Activated T-cell treated with anti-CD3 and anti-CD28 coated beads, Interleukin-2, amount 50 U/mL, for 24 hours (primary cell): ENCODE results near the gene GLDC.

Experiments used
- DNase-seq: peaks from one replicate; pipeline ENCODE4 v3.0.0-alpha.2; 2020
- H3K27ac Mint-ChIP-seq: 2 replicates; pipeline ENCODE4 v1.8.0; 2020; ENCODE audit warnings: mild to moderate bottlenecking, mixed read lengths
- H3K27me3 Mint-ChIP-seq: 2 replicates; pipeline ENCODE4 v1.8.0; 2020; ENCODE audit warnings: mixed read lengths
- H3K36me3 Mint-ChIP-seq: 2 replicates; pipeline ENCODE4 v1.8.0; 2020; ENCODE audit warnings: low read depth, mixed read lengths
- H3K4me1 Mint-ChIP-seq: 2 replicates; pipeline ENCODE4 v1.8.0; 2020; ENCODE audit warnings: low read depth, mixed read lengths
- H3K4me3 Mint-ChIP-seq: 2 replicates; pipeline ENCODE4 v1.8.0; 2020; ENCODE audit warnings: mild to moderate bottlenecking, moderate library complexity, mixed read lengths
- H3K9me3 Mint-ChIP-seq: 2 replicates; pipeline ENCODE4 v1.8.0; 2020; ENCODE audit warnings: mixed read lengths

Gene GLDC

GRCh38 chr9:6502399-6502798 is 143.1 kb downstream of the GLDC start:
- Mint-ChIP-seq H3K36me3 (peaks cover 89% of the 10 kb centered on the region), H3K27me3 (no peaks in the 10 kb centered on the region), H3K4me3 (no peak overlapping the region), H3K27ac (peak overlapping the region; percentile 32), H3K4me1 (peaks cover 10% of the 10 kb centered on the region), H3K9me3 (no peaks in the 10 kb centered on the region)
- no peak for DNase-seq

- H3K27ac Mint-ChIP-seq: peak overlapping the region; percentile 44
- no peaks in the 10 kb centered on the region for H3K27me3 Mint-ChIP-seq
- H3K9me3 Mint-ChIP-seq: no peaks in the 10 kb centered on the region
- H3K4me1 Mint-ChIP-seq: peaks cover 10% of the 10 kb centered on the region
- H3K36me3 Mint-ChIP-seq: peaks cover 89% of the 10 kb centered on the region
- no peak overlapping the region for H3K4me3 Mint-ChIP-seq
- DNase-seq: no peak
These were observed 143.9 kb downstream of the GLDC start for GRCh38 chr9:6501526-6502210.

- Mint-ChIP-seq H3K4me1 (peaks cover 10% of the 10 kb centered on the region), H3K36me3 (peaks cover 84% of the 10 kb centered on the region), H3K4me3 (no peak overlapping the region), H3K9me3 (no peaks in the 10 kb centered on the region), H3K27ac (peak overlapping the region; percentile 64), H3K27me3 (no peaks in the 10 kb centered on the region)
- no peak for DNase-seq
These were observed 146.5 kb downstream of the GLDC start for GRCh38 chr9:6498982-6499381.

- no peak for DNase-seq
- H3K27me3 Mint-ChIP-seq: no peaks in the 10 kb centered on the region
- H3K4me1 Mint-ChIP-seq: peaks cover 16% of the 10 kb centered on the region
- H3K4me3 Mint-ChIP-seq: no peak overlapping the region
- H3K36me3 Mint-ChIP-seq: peaks cover 82% of the 10 kb centered on the region
- no peaks in the 10 kb centered on the region for H3K9me3 Mint-ChIP-seq
- H3K27ac Mint-ChIP-seq: peak overlapping the region; percentile 37
These were observed 150.1 kb downstream of the GLDC start for GRCh38 chr9:6495466-6495865.

GRCh38 chr9:6490863-6491262 is 154.7 kb downstream of the GLDC start:
- Mint-ChIP-seq H3K4me3 (no peak overlapping the region), H3K4me1 (peaks cover 6% of the 10 kb centered on the region), H3K9me3 (no peaks in the 10 kb centered on the region), H3K27ac (no peak overlapping the region), H3K27me3 (no peaks in the 10 kb centered on the region), H3K36me3 (peaks cover 86% of the 10 kb centered on the region)
- no peak for DNase-seq

- DNase-seq: no peak
- H3K36me3 Mint-ChIP-seq: peaks cover 85% of the 10 kb centered on the region
These were observed 156.4 kb downstream of the GLDC start for GRCh38 chr9:6489099-6489498.

GRCh38 chr9:6488395-6488794 is 157.1 kb downstream of the GLDC start:
- H3K4me1 Mint-ChIP-seq: peaks cover 4% of the 10 kb centered on the region
- H3K9me3 Mint-ChIP-seq: no peaks in the 10 kb centered on the region

More at GRCh38 chr9:6489099-6489498, 156.4 kb downstream of the GLDC start:
- Mint-ChIP-seq H3K27ac (no peak overlapping the region), H3K9me3 (no peaks in the 10 kb centered on the region), H3K4me1 (peaks cover 6% of the 10 kb centered on the region), H3K27me3 (no peaks in the 10 kb centered on the region), H3K4me3 (no peak overlapping the region)

GRCh38 chr9:6484210-6484609 is 161.3 kb downstream of the GLDC start:
- Mint-ChIP-seq H3K36me3 (peaks cover 64% of the 10 kb centered on the region), H3K4me3 (no peak overlapping the region), H3K27me3 (no peaks in the 10 kb centered on the region), H3K9me3 (no peaks in the 10 kb centered on the region), H3K27ac (no peak overlapping the region), H3K4me1 (no peaks in the 10 kb centered on the region)
- DNase-seq: no peak

More at GRCh38 chr9:6488395-6488794, 157.1 kb downstream of the GLDC start:
- Mint-ChIP-seq H3K4me3 (no peak overlapping the region), H3K27ac (no peak overlapping the region), H3K27me3 (no peaks in the 10 kb centered on the region), H3K36me3 (peaks cover 81% of the 10 kb centered on the region)
- no peak for DNase-seq
